ENCODE data around the gene ADPRH.
"Not testable (repeated sequence)": the region's sequence is repeated elsewhere in the genome, so short reads cannot be mapped to it uniquely, and the experiment has no call there.

ADPRH gene

DNA sequence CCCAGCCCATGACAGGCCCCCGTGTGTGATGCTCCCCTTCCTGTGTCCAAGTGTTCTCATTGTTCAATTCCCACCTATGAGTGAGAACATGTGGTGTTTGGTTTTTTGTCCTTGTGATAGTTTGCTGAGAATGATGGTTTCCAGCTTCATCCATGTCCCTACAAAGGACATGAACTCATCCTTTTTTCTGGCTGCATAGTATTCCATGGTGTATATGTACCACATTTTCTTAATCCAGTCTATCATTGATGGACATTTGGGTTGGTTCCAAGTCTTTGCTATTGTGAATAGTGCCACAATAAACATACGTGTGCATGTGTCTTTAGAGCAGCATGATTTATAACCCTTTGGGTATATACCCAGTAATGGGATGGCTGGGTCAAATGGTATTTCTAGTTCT is 16.0 kb upstream of the ADPRH start:
- not testable (repeated sequence) for H3K14ac ChIP-seq (ENCODE audit: low read length); H2BK12ac ChIP-seq (ENCODE audit: low read length); H3K4me1 ChIP-seq (ENCODE audit: control insufficient read depth in 2 of 2, insufficient read depth in 1 of 2, low read depth in 1 of 2, low read length in 2 of 2); H4K8ac ChIP-seq (ENCODE audit: low read depth, low read length); H3K79me1 ChIP-seq (ENCODE audit: low read depth, low read length); H3K18ac ChIP-seq (ENCODE audit: low read length); H3K4me3 ChIP-seq (ENCODE audit: low read length in 2 of 2); H3K4ac ChIP-seq (ENCODE audit: low read length); H4K91ac ChIP-seq (ENCODE audit: low read depth, low read length, poor library complexity); H3K23ac ChIP-seq (ENCODE audit: low read depth, low read length, poor library complexity); H3K9me3 ChIP-seq (replicated peaks in 1 of 2; ENCODE audit: control insufficient read depth in 2 of 2, insufficient read depth in 1 of 2, low read depth in 1 of 2, low read length in 2 of 2); DNase-seq (ENCODE audit: low spot score); H3K27ac ChIP-seq (replicated peaks; ENCODE audit: low read length); H3K36me3 ChIP-seq (replicated peaks in 1 of 2; ENCODE audit: control insufficient read depth in 2 of 2, insufficient read depth in 2 of 2, low read length in 2 of 2); H2BK15ac ChIP-seq (ENCODE audit: low read length); H2BK5ac ChIP-seq (ENCODE audit: low read length); H2BK120ac ChIP-seq (ENCODE audit: low read depth, low read length); H2AFZ ChIP-seq (ENCODE audit: low read length); H3K27me3 ChIP-seq (ENCODE audit: control insufficient read depth in 3 of 3, insufficient read depth in 3 of 3, low read depth in 1 of 3, low read length in 3 of 3); H3K9ac ChIP-seq (ENCODE audit: low read depth, low read length, poor library complexity); H3K4me2 ChIP-seq (ENCODE audit: insufficient read depth, low read length, poor library complexity, severe bottlenecking); H2AK5ac ChIP-seq (ENCODE audit: low read depth, low read length)
- no CpG with 5 or more reads among the region's 2 CpGs for WGBS, 2 donors (ENCODE audit: extremely low coverage in 2 of 2, insufficient read length in 2 of 2, insufficient replicate concordance in 1 of 2)

DNA sequence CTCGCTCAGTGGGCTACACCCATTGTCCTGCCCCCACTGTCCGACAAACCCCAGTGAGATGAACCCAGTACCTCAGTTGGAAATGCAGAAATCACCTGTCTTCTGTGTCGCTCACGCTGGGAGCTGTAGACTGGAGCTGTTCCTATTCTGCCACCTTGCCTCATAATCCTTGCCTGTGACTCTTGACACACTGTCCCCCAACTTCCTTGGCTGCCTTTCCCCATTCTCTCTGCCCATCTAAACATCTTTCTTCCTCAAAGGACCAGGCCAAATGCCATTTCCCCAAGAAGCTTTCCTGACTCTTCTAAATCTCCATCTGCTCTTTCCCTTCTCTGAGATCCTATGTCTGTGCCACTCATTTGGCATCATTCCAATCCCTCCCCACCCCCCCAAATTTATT is 10.1 kb upstream of the ADPRH start:
- Histone ChIP-seq H2BK120ac (ENCODE audit: low read depth, low read length) (no peak overlapping the region), H3K14ac (ENCODE audit: low read length) (no peak overlapping the region), H2BK15ac (ENCODE audit: low read length) (no peak overlapping the region), H4K8ac (ENCODE audit: low read depth, low read length) (no peak overlapping the region), H3K4me2 (ENCODE audit: insufficient read depth, low read length, poor library complexity, severe bottlenecking) (no peak overlapping the region), H3K4me1 (ENCODE audit: control insufficient read depth in 2 of 2, insufficient read depth in 1 of 2, low read depth in 1 of 2, low read length in 2 of 2) (no peaks in the 10 kb centered on the region), H4K91ac (ENCODE audit: low read depth, low read length, poor library complexity) (no peak overlapping the region), H3K18ac (ENCODE audit: low read length) (no peak overlapping the region), H3K9me3 (replicated peaks in 1 of 2; ENCODE audit: control insufficient read depth in 2 of 2, insufficient read depth in 1 of 2, low read depth in 1 of 2, low read length in 2 of 2) (no peaks in the 10 kb centered on the region), H2BK12ac (ENCODE audit: low read length) (no peak overlapping the region), H3K27ac (replicated peaks; ENCODE audit: low read length) (no peak overlapping the region), H3K36me3 (replicated peaks in 1 of 2; ENCODE audit: control insufficient read depth in 2 of 2, insufficient read depth in 2 of 2, low read length in 2 of 2) (no peaks in the 10 kb centered on the region), H3K23ac (ENCODE audit: low read depth, low read length, poor library complexity) (no peak overlapping the region), H2AK5ac (ENCODE audit: low read depth, low read length) (no peak overlapping the region), H3K79me1 (ENCODE audit: low read depth, low read length) (no peaks in the 10 kb centered on the region), H2AFZ (ENCODE audit: low read length) (no peak overlapping the region), H3K4me3 (ENCODE audit: low read length in 2 of 2) (no peak overlapping the region), H3K9ac (ENCODE audit: low read depth, low read length, poor library complexity) (no peak overlapping the region), H2BK5ac (ENCODE audit: low read length) (no peak overlapping the region), H3K4ac (ENCODE audit: low read length) (no peak overlapping the region), H3K27me3 (ENCODE audit: control insufficient read depth in 3 of 3, insufficient read depth in 3 of 3, low read depth in 1 of 3, low read length in 3 of 3) (peaks cover 0 to 4% (median 0%) of the 10 kb centered on the region in 3 experiments)
- no CpG with 5 or more reads among the region's 4 CpGs for WGBS, 2 donors (ENCODE audit: extremely low coverage in 2 of 2, insufficient read length in 2 of 2, insufficient replicate concordance in 1 of 2)
- DNase-seq (ENCODE audit: low spot score) = no peak

DNA sequence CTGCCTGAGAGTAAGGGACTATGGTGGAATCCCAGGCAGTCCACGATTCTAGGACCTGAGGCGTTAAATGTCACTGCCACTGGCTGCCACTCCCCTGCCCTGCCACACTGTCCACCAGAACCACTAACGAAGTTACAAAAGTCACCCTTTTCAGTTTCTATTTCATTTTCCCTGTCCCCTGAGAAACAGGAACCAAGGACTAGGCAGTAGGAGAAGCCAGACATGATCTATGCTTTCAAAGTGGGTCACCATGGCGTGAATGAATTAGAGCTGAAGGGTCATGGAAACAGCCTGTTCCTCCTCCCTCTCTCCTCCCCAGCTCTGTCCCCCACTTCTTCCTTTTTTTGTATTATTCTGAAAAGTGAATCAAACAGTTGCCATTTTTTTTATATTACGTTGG is 9.1 kb upstream of the ADPRH start:
- no CpG with 5 or more reads among the region's 5 CpGs for WGBS, 2 donors (ENCODE audit: extremely low coverage in 2 of 2, insufficient read length in 2 of 2, insufficient replicate concordance in 1 of 2)
- H3K18ac ChIP-seq (ENCODE audit: low read length) = no peak overlapping the region
- H2BK120ac ChIP-seq (ENCODE audit: low read depth, low read length) = no peak overlapping the region
- H3K4me1 ChIP-seq (ENCODE audit: control insufficient read depth in 2 of 2, insufficient read depth in 1 of 2, low read depth in 1 of 2, low read length in 2 of 2) = no peaks in the 10 kb centered on the region
- H2AFZ ChIP-seq (ENCODE audit: low read length) = no peak overlapping the region
- no peaks in the 10 kb centered on the region for H3K9me3 ChIP-seq (replicated peaks in 1 of 2; ENCODE audit: control insufficient read depth in 2 of 2, insufficient read depth in 1 of 2, low read depth in 1 of 2, low read length in 2 of 2)
- H3K9ac ChIP-seq (ENCODE audit: low read depth, low read length, poor library complexity) = no peak overlapping the region
- H4K91ac ChIP-seq (ENCODE audit: low read depth, low read length, poor library complexity) = no peak overlapping the region
- H3K27ac ChIP-seq (replicated peaks; ENCODE audit: low read length) = no peak overlapping the region
- H3K14ac ChIP-seq (ENCODE audit: low read length) = no peak overlapping the region
- no peak overlapping the region for H2BK5ac ChIP-seq (ENCODE audit: low read length)
- H3K36me3 ChIP-seq (replicated peaks in 1 of 2; ENCODE audit: control insufficient read depth in 2 of 2, insufficient read depth in 2 of 2, low read length in 2 of 2) = no peaks in the 10 kb centered on the region
- no peak overlapping the region for H2AK5ac ChIP-seq (ENCODE audit: low read depth, low read length)
- no peak overlapping the region for H3K4ac ChIP-seq (ENCODE audit: low read length)
- H4K8ac ChIP-seq (ENCODE audit: low read depth, low read length) = no peak overlapping the region
- H2BK12ac ChIP-seq (ENCODE audit: low read length) = no peak overlapping the region
- no peaks in the 10 kb centered on the region for H3K79me1 ChIP-seq (ENCODE audit: low read depth, low read length)
- peaks cover 0 to 6% (median 0%) of the 10 kb centered on the region in 3 experiments for H3K27me3 ChIP-seq (ENCODE audit: control insufficient read depth in 3 of 3, insufficient read depth in 3 of 3, low read depth in 1 of 3, low read length in 3 of 3)
- no peak overlapping the region for H3K23ac ChIP-seq (ENCODE audit: low read depth, low read length, poor library complexity)
- no peak overlapping the region for H3K4me3 ChIP-seq (ENCODE audit: low read length in 2 of 2)
- DNase-seq (ENCODE audit: low spot score) = no peak
- H3K4me2 ChIP-seq (ENCODE audit: insufficient read depth, low read length, poor library complexity, severe bottlenecking) = no peak overlapping the region
- no peak overlapping the region for H2BK15ac ChIP-seq (ENCODE audit: low read length)

DNA sequence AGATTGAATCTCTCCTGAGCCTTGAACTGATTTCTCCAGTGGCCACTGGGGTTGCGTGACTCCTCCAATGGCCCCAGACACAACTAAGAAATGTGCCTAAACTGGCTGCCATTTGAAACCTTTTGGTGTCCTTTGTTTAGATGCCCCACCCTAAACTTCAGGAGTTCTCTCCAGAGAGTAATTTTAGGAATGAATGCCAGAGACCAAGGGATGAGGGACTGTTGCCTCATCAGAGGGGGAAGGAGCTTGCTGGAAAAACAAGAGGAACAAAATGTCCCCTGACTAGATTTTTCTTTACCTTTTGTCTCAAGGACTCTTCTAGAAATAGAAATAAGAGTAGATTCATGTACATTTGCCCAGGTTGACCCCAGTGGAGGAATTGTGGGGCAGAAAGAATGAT is 8.1 kb upstream of the ADPRH start:
- Histone ChIP-seq H4K91ac (ENCODE audit: low read depth, low read length, poor library complexity) (no peak overlapping the region), H3K23ac (ENCODE audit: low read depth, low read length, poor library complexity) (no peak overlapping the region), H2BK5ac (ENCODE audit: low read length) (no peak overlapping the region), H2BK12ac (ENCODE audit: low read length) (no peak overlapping the region), H2AK5ac (ENCODE audit: low read depth, low read length) (no peak overlapping the region), H3K4me2 (ENCODE audit: insufficient read depth, low read length, poor library complexity, severe bottlenecking) (no peak overlapping the region), H2AFZ (ENCODE audit: low read length) (no peak overlapping the region), H3K27me3 (ENCODE audit: control insufficient read depth in 3 of 3, insufficient read depth in 3 of 3, low read depth in 1 of 3, low read length in 3 of 3) (peaks cover 0 to 11% (median 0%) of the 10 kb centered on the region in 3 experiments), H2BK120ac (ENCODE audit: low read depth, low read length) (no peak overlapping the region), H3K4me3 (ENCODE audit: low read length in 2 of 2) (no peak overlapping the region), H4K8ac (ENCODE audit: low read depth, low read length) (no peak overlapping the region), H3K4ac (ENCODE audit: low read length) (no peak overlapping the region), H3K27ac (replicated peaks; ENCODE audit: low read length) (no peak overlapping the region), H3K36me3 (replicated peaks in 1 of 2; ENCODE audit: control insufficient read depth in 2 of 2, insufficient read depth in 2 of 2, low read length in 2 of 2) (no peaks in the 10 kb centered on the region), H3K14ac (ENCODE audit: low read length) (no peak overlapping the region), H3K4me1 (ENCODE audit: control insufficient read depth in 2 of 2, insufficient read depth in 1 of 2, low read depth in 1 of 2, low read length in 2 of 2) (no peaks in the 10 kb centered on the region), H3K18ac (ENCODE audit: low read length) (no peak overlapping the region), H3K79me1 (ENCODE audit: low read depth, low read length) (no peaks in the 10 kb centered on the region), H2BK15ac (ENCODE audit: low read length) (no peak overlapping the region), H3K9ac (ENCODE audit: low read depth, low read length, poor library complexity) (no peak overlapping the region), H3K9me3 (replicated peaks in 1 of 2; ENCODE audit: control insufficient read depth in 2 of 2, insufficient read depth in 1 of 2, low read depth in 1 of 2, low read length in 2 of 2) (no peaks in the 10 kb centered on the region)
- WGBS, 2 donors (ENCODE audit: extremely low coverage in 2 of 2, insufficient read length in 2 of 2, insufficient replicate concordance in 1 of 2) = no CpG with 5 or more reads among the region's 1 CpG
- DNase-seq (ENCODE audit: low spot score) = no peak
